ENCODE data around the gene CRYZL1.

DNA sequence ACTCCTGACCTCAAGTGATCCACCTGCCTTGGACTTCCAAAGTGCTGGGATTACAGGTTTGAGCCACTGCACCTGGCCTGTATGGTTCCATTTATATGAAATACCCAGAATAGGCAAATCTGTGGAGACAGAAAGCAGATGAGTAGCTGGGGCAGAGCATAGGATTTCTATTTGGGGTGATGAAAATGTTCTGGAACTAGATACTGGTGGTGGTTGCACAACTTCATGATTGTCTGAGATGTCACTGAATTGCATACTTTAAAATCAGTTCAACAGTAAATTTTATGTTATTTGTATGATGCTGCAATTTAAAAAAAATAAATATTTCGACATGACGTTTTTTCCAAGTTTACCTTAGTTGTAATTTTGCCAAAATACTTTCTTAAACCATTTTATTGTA lies 24.6 kb upstream of the CRYZL1 start:
- TF ChIP-seq, protein P1, sequence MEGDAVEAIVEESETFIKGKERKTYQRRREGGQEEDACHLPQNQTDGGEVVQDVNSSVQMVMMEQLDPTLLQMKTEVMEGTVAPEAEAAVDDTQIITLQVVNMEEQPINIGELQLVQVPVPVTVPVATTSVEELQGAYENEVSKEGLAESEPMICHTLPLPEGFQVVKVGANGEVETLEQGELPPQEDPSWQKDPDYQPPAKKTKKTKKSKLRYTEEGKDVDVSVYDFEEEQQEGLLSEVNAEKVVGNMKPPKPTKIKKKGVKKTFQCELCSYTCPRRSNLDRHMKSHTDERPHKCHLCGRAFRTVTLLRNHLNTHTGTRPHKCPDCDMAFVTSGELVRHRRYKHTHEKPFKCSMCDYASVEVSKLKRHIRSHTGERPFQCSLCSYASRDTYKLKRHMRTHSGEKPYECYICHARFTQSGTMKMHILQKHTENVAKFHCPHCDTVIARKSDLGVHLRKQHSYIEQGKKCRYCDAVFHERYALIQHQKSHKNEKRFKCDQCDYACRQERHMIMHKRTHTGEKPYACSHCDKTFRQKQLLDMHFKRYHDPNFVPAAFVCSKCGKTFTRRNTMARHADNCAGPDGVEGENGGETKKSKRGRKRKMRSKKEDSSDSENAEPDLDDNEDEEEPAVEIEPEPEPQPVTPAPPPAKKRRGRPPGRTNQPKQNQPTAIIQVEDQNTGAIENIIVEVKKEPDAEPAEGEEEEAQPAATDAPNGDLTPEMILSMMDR (IDR thresholded peaks at IDR 0.05): no peak
- TF ChIP-seq POLR2A (IDR thresholded peaks at IDR 0.05): no peak
